Measurements from ENCODE around the gene EMC10.

- TF ChIP-seq POLR2A (IDR thresholded peaks at IDR 0.05) (no peak), POLR2AphosphoS5 (IDR thresholded peaks at IDR 0.05) (no peak), CTCF (IDR thresholded peaks at IDR 0.05) (no peak)
Measured at GRCh38 chr19:50515168-50515561, 38.9 kb downstream of the EMC10 start.

Data from stomach (tissue), 4 donors.